Measurements from ENCODE around the gene ZFPM1.

The ZFPM1 gene

GRCh38 chr16:88511060-88511459 lies 58.0 kb downstream of the ZFPM1 start:
- Histone ChIP-seq H3K4me3 (replicated peaks; ENCODE audit: low read depth, low read length) (no peak overlapping the region), H3K27me3 (replicated peaks; ENCODE audit: control insufficient read depth, insufficient read depth, low read length) (no peaks in the 10 kb centered on the region)

GRCh38 chr16:88511906-88512305 lies 58.8 kb downstream of the ZFPM1 start:
- TF ChIP-seq CTCF (IDR thresholded peaks at IDR 0.05; ENCODE audit: insufficient read depth, low read length, poor library complexity, severe bottlenecking) = no peak
- Histone ChIP-seq H3K36me3 (ENCODE audit: control insufficient read depth, insufficient read depth, low read length) (no peaks in the 10 kb centered on the region; the same call in none of the 2 replicates), H3K4me3 (replicated peaks; ENCODE audit: low read depth, low read length) (no peak overlapping the region), H3K27me3 (replicated peaks; ENCODE audit: control insufficient read depth, insufficient read depth, low read length) (no peaks in the 10 kb centered on the region)
- DNase-seq (ENCODE audit: extremely low read depth, insufficient read length) = no peak

More at GRCh38 chr16:88511060-88511459, 58.0 kb downstream of the ZFPM1 start:
- no peak for TF ChIP-seq CTCF (IDR thresholded peaks at IDR 0.05; ENCODE audit: insufficient read depth, low read length, poor library complexity, severe bottlenecking)
- no peaks in the 10 kb centered on the region; the same call in none of the 2 replicates for H3K36me3 ChIP-seq (ENCODE audit: control insufficient read depth, insufficient read depth, low read length)
- no peak for DNase-seq (ENCODE audit: extremely low read depth, insufficient read length)

GRCh38 chr16:88512728-88513696 lies 59.9 kb downstream of the ZFPM1 start:
- H3K27me3 ChIP-seq (replicated peaks; ENCODE audit: control insufficient read depth, insufficient read depth, low read length) = no peaks in the 10 kb centered on the region

GRCh38 chr16:88514070-88514469 lies 61.0 kb downstream of the ZFPM1 start:
- no peaks in the 10 kb centered on the region for H3K27me3 ChIP-seq (replicated peaks; ENCODE audit: control insufficient read depth, insufficient read depth, low read length)
- no peaks in the 10 kb centered on the region; the same call in none of the 2 replicates for H3K36me3 ChIP-seq (ENCODE audit: control insufficient read depth, insufficient read depth, low read length)
- no peak for TF ChIP-seq CTCF (IDR thresholded peaks at IDR 0.05; ENCODE audit: insufficient read depth, low read length, poor library complexity, severe bottlenecking)
- H3K4me3 ChIP-seq (replicated peaks; ENCODE audit: low read depth, low read length) = no peak overlapping the region
- no peak for DNase-seq (ENCODE audit: extremely low read depth, insufficient read length)

More at GRCh38 chr16:88512728-88513696, 59.9 kb downstream of the ZFPM1 start:
- TF ChIP-seq CTCF (IDR thresholded peaks at IDR 0.05; ENCODE audit: insufficient read depth, low read length, poor library complexity, severe bottlenecking) = no peak
- DNase-seq (ENCODE audit: extremely low read depth, insufficient read length) = no peak
- Histone ChIP-seq H3K4me3 (replicated peaks; ENCODE audit: low read depth, low read length) (no peak overlapping the region), H3K36me3 (ENCODE audit: control insufficient read depth, insufficient read depth, low read length) (no peaks in the 10 kb centered on the region; the same call in none of the 2 replicates)

GRCh38 chr16:88514526-88515232 lies 61.6 kb downstream of the ZFPM1 start:
- no peak for DNase-seq (ENCODE audit: extremely low read depth, insufficient read length)
- no peaks in the 10 kb centered on the region for H3K27me3 ChIP-seq (replicated peaks; ENCODE audit: control insufficient read depth, insufficient read depth, low read length)
- H3K36me3 ChIP-seq (ENCODE audit: control insufficient read depth, insufficient read depth, low read length) = no peaks in the 10 kb centered on the region; the same call in none of the 2 replicates
- no peak overlapping the region for H3K4me3 ChIP-seq (replicated peaks; ENCODE audit: low read depth, low read length)
- no peak for TF ChIP-seq CTCF (IDR thresholded peaks at IDR 0.05; ENCODE audit: insufficient read depth, low read length, poor library complexity, severe bottlenecking)

Measured in GM06990 (cell line).